GM12875 (cell line): ENCODE data around the gene FBL.
"Not testable (repeated sequence)": the region's sequence is repeated elsewhere in the genome, so short reads cannot be mapped to it uniquely, and the experiment has no call there.

Experiments used
- H3K4me3 ChIP-seq: one replicate; pipeline ENCODE4 v1.5.1; 2011; ENCODE audit warnings: low read depth, low read length, control low read depth
- CTCF ChIP-seq: IDR thresholded peaks from 2 replicates; pipeline ENCODE4 v1.5.1; 2011; ENCODE audit warnings: low read depth, mild to moderate bottlenecking, control low read depth, inconsistent platforms, low read length, moderate library complexity, borderline replicate concordance; ENCODE audit not compliant: insufficient read depth

Gene FBL

GRCh38 chr19:39823686-39824085 lies 22.5 kb downstream of the FBL start:
- H3K4me3 ChIP-seq = peak overlapping the region; percentile 81
- no peak for TF ChIP-seq CTCF

- TF ChIP-seq CTCF = no peak
- no peak overlapping the region for H3K4me3 ChIP-seq
These were observed 25.5 kb downstream of the FBL start for GRCh38 chr19:39820696-39821095.

GRCh38 chr19:39819786-39820185 lies 26.4 kb downstream of the FBL start:
- H3K4me3 ChIP-seq = no peak overlapping the region
- TF ChIP-seq CTCF = no peak

DNA sequence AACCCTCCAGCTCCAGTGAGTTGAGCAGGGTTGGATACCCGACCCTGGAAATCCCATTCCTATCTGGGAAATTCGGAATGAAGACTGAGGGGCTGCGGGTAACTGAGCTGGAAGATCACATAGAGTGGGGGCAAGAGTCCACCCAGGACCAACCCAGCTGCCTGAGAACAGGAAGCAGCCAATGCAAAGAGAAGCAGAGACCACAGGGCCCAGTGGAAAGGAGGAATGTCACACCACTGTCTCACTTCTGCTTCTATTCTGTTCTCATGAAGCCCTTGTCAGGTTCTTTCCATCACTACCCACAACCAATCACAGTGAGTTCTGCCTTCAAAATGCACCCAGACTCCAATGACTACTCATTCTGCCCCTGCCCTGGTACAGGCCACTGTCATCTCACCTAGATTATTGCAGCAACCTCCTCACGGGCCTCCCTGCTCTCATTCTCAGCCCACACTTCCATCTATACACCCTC lies 27.5 kb downstream of the FBL start:
- no peak overlapping the region for H3K4me3 ChIP-seq
- TF ChIP-seq CTCF = no peak

DNA sequence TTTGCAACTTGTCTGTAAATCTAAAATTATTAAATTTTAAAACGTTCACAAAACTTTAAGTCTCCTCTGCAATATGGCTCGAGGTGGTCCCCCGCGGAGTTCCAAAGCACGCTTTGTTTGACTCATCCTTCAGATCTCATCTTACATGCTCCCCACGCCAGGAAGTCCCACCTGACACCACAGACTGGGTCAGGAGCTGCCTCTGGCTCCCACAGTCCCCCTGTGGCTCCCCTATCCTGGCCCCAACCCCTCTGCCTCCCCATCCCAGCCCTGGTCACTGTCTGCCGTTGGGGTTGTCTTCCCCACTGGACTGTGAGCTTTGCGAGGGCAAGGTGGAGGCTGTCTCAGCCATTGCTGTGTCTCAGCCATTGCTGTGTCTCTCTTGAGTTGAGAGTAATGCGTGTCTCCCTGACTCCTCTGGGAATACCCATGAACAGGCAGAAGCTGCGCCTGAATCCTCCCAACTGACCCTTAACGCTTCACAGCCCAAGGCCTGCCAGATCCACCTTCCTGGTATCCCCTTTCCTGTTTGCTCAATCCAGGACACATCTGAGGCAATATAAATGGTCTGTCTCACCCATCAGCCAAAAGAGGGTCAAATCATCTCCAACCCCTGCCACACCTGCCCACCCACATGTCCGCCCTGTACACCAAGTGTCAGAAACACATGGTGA lies 28.2 kb downstream of the FBL start:
- no peak for TF ChIP-seq CTCF

GRCh38 chr19:39816287-39817048 lies 29.7 kb downstream of the FBL start:
- H3K4me3 ChIP-seq = no peak overlapping the region
- TF ChIP-seq CTCF = no peak

More for the DNA sequence above, 28.2 kb downstream of the FBL start:
- no peak overlapping the region for H3K4me3 ChIP-seq

- no peak for TF ChIP-seq CTCF
- H3K4me3 ChIP-seq = no peak overlapping the region
These were observed 31.6 kb downstream of the FBL start for GRCh38 chr19:39814595-39814994.

- not testable (repeated sequence) for H3K4me3 ChIP-seq
These were observed 32.1 kb downstream of the FBL start for GRCh38 chr19:39814111-39814510.
